ENCODE results near the gene LRR1. TPM values are rescaled to one million over a fixed set of nuclear protein-coding genes. Genes with fewer than 3 reads are reported as not detected.

Gene LRR1, protein sequence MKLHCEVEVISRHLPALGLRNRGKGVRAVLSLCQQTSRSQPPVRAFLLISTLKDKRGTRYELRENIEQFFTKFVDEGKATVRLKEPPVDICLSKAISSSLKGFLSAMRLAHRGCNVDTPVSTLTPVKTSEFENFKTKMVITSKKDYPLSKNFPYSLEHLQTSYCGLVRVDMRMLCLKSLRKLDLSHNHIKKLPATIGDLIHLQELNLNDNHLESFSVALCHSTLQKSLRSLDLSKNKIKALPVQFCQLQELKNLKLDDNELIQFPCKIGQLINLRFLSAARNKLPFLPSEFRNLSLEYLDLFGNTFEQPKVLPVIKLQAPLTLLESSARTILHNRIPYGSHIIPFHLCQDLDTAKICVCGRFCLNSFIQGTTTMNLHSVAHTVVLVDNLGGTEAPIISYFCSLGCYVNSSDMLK
- polyA plus RNA-seq: 1 to 10 TPM; 2.6 to 8.5 (median 4.0) TPM

DNA sequence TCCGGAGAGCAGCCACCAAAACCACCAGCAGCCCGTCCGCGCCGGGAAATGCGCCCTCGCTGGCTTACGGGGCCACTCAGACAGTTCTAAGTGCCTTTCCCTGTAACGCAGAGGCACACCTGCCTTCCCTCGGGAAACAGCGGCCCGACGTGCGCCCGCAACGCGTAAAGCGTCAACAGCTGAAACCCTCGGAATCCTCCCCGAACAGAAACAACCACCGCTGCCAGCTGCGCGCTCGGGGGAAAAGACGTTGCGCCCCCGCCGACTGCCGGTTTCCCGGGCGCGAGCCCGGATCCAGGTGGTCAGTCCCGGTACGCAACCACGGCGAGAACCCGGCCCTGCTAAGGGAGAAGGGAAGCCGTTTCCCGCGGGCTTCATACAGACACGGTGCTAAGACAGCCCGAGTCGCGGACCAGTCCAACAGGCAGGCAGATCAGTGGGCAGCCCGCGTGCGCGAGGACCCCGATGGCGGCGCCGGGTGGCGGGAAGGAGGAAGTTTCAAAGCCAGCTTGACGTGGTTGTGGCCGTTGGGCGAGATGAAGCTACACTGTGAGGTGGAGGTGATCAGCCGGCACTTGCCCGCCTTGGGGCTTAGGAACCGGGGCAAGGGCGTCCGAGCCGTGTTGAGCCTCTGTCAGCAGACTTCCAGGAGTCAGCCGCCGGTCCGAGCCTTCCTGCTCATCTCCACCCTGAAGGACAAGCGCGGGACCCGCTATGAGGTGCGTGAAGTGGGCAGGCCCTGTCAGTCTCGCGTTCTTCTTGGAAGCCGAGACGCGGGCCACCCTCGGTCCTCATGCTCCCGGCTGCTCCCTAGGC, at the start of gene LRR1:
TSS of gene LRR1 (plus strand) at position 456 of the 816 bp plus-strand sequence. CDS start at position 537, 81 bp downstream.
- 0% methylated on average over 76 to 77 of the region's 77 CpGs for WGBS, 3 donors
- peak within 1 kb of the TSS; percentile 83 for H3K27ac ChIP-seq (ENCODE audit: low read depth, low read length)

DNA sequence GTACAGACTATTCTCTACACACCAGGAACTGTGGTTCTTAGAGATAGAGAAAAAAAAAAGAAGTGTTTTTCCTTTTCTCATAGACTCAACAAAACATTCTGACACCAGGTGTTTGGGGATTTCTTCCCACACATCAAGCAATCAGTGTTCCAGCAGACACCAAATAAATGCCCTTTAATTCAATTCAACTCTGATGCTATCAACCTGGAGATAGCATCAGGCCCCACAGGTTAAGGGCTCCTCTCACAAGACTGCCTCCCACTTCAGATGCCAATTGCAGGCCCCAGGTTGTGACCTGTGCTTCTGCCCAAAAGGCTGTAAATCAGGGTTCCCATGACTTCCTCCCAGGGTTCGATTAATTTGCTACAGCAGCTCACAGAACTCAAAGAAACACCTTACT, 49.3 kb upstream of the LRR1 start:
- WGBS, 3 donors: 25 to 50% (median 35%) methylated on average over 1 of the region's 1 CpG
- no peak overlapping the region for H3K27ac ChIP-seq (ENCODE audit: low read depth, low read length)

DNA sequence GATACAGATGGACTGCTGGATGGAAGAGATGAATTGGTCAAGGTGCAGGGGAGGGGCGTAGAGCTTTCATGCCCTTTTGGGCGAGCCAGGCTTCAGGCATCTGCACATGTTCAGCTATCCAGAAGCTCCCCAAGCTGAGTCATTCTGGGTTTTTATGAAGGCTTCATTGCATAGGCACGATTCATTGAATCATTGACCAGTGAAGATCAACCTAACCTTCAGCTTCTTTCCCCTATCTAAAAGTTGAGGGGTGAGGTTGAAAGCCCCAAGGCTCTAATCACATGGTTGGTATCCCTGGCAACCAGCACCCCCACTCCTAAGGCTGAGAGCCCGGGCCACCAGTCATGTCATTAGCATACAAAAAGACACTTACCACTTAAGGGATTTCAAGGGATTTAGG, 48.9 kb upstream of the LRR1 start:
- WGBS, 3 donors: 65 to 69% (median 66%) methylated on average over 4 of the region's 4 CpGs
- no peak overlapping the region for H3K27ac ChIP-seq (ENCODE audit: low read depth, low read length)

DNA sequence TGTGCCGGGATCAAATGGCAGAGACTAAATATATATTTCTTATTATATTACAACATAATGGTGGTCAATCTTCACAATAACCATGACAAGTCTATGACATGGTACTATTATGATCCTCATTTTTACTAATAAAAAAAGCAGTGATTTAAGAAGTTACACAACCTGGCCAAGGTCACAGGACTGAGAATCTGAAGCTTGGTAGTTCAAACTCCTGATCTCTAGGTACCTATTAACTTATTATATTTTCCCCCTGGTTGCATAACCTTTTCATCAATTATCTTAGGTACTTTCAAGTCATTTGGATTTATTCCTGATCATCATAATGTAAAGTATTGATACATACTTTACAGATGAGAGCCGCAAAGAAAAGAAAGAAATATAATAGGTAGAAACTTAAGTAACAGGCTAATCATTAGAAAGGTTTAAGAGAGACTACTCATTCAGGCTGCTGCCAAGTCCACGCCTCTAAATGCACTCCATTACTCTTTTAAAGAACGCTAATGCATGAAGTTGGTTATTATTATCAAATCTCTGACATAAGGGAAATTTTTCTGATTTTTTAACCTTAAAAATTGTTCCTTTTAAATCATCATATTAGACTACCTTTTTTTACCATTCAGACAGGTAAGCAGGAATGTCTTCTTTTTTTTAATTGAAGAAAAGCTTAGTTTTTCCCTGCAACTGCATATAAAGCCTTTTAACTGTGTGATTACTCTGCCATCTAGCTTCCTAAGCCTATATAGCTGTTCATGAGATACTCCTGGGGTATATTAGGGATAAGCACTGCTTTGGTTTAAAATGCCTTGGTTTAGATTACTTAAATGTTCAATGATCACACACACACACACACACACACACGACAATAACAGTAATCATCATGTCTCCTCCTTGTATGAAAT, 48.2 kb upstream of the LRR1 start:
- H3K27ac ChIP-seq (ENCODE audit: low read depth, low read length): no peak overlapping the region
- 45 to 67% (median 64%) methylated on average over 5 of the region's 5 CpGs for whole genome bisulfite sequencing, 3 donors

DNA sequence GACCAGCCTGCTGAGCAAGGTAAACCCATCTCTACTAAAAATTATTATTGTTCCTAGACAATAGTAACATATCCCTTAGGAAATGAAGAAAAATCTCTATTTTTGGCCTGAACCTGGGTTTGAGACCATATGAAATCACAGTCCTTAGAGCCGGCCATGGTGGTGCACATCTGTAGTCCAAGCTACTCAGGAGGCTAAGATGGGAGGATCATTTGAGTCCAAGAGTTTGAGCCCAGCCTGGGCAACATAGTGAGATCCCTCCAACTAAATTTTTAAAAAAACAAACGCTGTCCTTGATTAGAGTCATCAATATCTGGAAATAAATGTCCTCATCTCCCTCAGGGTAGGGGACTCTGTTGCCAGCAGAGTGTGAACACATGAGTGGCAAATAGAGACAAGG, 47.2 kb upstream of the LRR1 start:
- WGBS, 3 donors: 77 to 95% (median 82%) methylated on average over 2 of the region's 2 CpGs
- no peak overlapping the region for H3K27ac ChIP-seq (ENCODE audit: low read depth, low read length)

DNA sequence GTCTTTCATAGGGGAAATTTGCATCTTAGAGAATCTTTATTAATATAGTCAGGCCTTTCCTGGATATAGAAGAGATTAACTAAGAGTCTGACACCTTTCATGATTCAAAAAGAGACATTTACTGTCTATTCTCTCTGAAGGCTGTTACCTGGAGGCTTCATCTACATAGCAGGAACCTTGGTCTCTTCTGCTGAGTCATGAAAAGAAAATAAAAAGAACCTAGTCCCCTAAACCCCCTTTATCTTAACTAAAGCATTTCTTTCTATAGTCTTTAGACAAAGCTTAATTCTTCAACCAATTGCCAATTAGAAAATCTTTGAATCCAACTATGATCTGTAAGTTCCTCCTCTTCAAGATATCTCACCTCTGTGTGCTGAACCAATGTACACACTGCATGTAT, 45.6 kb upstream of the LRR1 start:
- no peak overlapping the region for H3K27ac ChIP-seq (ENCODE audit: low read depth, low read length)

DNA sequence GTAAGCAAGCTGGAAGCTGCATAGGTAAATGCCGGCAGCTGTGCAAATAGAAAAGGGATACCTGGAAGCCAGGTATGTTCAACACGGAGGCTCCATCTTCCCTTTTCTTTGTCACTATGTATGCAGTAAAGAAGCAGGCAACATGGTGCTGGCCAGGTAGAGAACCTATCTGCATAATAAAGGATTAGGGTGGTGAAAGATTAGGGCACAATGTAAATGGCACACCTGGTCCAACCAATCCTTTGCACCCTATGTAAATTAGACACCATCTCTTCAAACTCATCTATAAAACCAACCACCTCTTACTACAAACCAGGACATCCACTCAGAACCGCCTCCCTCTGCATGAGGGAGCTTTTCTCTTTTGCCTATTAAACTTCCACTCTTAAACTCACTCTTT, 44.8 kb upstream of the LRR1 start:
- WGBS, 3 donors: 47 to 64% (median 58%) methylated on average over 3 of the region's 3 CpGs

DNA sequence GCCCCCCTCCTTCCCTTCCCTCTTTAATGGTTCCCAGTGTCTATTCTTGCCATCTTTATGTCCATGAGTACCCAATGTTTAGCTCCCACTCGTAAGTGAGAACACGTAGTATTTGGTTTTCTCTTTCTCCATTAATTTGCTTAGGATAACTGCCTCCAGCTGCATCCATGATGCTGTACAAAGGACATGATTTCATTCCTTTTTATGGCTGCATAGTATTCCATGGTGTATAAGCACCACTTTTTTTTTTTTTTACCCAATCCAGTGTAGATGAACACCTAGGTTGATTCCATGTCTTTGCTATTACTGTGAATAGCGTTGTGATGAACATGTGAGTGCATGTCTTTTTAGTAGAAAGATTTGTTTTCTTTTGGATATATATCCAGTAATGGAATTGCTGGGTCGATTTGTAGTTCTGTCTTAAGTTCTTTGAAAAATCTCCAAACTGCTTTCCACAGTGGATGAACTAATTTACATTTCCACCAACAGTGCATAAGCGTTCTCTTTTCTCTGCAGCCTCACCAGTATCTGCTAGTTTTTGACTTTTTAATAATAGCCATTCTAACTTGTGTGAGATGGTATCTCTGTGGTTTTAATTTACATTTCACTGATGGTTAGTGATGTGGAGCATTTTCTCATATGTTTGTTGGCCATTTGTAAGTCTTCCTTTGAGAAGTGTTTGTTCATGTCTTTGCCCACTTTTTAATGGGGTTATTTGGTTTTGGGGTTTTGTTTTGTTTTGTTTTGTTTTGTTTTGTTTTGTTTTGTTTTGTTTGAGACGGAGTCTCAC, 38.6 kb upstream of the LRR1 start:
- H3K27ac ChIP-seq (ENCODE audit: low read depth, low read length): no peak overlapping the region
- WGBS, 3 donors: 84 to 94% (median 88%) methylated on average over 6 of the region's 6 CpGs

More for the DNA sequence above, 44.8 kb upstream of the LRR1 start:
- H3K27ac ChIP-seq (ENCODE audit: low read depth, low read length): no peak overlapping the region

DNA sequence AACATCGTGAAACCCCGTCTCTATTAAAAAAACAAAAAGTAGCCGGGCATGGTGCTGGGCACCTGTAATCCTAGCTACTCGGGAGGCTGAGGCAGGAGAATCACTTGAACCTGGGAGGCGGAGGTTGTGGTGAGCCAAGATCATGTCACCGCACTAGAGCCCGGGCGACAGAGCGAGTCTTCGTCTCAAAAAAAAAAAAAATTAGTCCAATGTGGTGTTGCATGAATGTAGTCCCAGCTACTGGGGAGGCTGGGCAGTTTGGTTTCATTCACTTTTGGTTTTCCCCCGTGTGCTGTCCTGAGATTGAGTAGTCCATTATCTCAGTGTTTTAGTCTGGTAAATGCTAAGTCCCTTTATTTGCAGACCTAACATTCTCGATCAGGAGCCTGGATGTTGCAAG, 32.0 kb upstream of the LRR1 start:
- H3K27ac ChIP-seq (ENCODE audit: low read depth, low read length): no peak overlapping the region
- 90 to 94% (median 93%) methylated on average over 12 of the region's 12 CpGs for WGBS, 3 donors

DNA sequence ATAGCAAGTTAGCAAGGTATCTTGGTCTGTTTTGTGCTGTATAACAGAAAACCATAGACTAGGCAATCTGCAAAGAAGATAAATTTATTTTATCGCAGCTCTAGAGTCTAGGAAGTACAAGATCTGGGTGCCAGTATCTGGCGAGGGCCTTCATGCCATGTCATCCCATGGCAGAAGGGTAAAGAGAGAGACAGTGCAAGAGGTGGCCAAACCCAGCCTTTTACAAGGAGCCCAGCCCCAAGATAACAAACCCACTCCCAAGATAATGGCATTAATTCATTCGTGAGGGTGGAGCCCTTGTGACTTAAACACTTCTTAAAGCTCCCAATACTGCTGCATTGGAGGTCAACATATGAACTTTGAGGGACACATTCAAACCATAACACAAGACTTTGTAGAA, 29.5 kb upstream of the LRR1 start:
- no peak overlapping the region for H3K27ac ChIP-seq (ENCODE audit: low read depth, low read length)
- WGBS, 3 donors: 86 to 91% (median 88%) methylated on average over 3 of the region's 3 CpGs

DNA sequence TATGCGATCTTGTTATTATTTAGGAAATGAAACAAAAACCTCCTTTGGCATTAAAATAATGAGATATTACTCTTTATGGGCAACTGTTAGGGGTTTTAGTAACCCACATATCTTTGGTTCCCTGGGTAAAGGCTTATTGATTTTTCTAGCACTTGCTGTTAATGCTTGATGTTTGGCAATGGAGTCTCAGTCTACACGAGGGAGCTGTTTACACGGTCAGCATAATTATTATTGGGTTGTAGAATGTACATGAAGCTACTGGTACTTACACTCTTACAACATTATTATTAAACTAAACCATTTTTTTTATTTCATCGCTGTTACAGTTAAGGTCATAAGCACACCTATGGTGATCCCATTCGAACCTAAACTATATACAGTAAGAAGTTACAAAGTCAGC, 24.7 kb upstream of the LRR1 start:
- WGBS, 3 donors: 73 to 90% (median 89%) methylated on average over 5 of the region's 5 CpGs
- H3K27ac ChIP-seq (ENCODE audit: low read depth, low read length): no peak overlapping the region

DNA sequence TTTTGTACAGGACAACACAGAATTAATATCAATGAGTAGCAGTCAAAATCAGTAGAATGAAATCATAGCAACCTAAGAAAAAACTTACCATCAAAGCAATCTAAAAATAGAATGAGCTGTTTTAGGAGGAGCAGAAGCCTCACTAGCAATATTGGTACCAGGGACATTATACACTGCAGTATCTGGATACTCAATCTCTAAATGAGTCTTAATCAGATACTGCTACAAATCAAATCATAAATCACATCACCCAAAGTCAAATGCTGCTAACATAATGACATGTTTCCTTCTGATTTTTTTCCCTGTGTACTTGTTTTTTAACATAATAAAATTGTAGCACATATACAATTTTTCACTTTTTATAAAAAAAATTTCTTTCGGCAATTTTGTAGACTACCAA, 20.6 kb upstream of the LRR1 start:
- H3K27ac ChIP-seq (ENCODE audit: low read depth, low read length): no peak overlapping the region
- WGBS, 3 donors: 100% methylated on average over 1 of the region's 1 CpG

DNA sequence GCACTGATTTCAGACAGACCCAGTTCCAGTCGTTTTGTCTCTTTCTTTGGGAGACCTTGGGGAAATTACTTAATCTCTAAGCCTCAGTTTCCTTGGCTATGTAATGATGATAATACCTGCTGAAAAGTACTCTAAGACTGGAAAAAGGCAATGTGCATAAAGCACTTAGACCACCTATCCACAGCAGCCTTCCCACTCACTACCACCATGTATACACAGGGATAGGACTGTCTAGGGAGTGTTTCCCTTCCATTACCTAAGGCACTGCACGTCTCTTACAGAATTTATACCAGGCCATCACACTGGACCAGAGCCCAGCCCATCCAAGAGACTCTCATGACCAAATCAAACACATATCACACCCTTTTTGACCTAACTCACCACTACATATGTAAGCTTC, 18.9 kb upstream of the LRR1 start:
- WGBS, 3 donors: 80 to 86% (median 85%) methylated on average over 2 of the region's 2 CpGs
- no peak overlapping the region for H3K27ac ChIP-seq (ENCODE audit: low read depth, low read length)

DNA sequence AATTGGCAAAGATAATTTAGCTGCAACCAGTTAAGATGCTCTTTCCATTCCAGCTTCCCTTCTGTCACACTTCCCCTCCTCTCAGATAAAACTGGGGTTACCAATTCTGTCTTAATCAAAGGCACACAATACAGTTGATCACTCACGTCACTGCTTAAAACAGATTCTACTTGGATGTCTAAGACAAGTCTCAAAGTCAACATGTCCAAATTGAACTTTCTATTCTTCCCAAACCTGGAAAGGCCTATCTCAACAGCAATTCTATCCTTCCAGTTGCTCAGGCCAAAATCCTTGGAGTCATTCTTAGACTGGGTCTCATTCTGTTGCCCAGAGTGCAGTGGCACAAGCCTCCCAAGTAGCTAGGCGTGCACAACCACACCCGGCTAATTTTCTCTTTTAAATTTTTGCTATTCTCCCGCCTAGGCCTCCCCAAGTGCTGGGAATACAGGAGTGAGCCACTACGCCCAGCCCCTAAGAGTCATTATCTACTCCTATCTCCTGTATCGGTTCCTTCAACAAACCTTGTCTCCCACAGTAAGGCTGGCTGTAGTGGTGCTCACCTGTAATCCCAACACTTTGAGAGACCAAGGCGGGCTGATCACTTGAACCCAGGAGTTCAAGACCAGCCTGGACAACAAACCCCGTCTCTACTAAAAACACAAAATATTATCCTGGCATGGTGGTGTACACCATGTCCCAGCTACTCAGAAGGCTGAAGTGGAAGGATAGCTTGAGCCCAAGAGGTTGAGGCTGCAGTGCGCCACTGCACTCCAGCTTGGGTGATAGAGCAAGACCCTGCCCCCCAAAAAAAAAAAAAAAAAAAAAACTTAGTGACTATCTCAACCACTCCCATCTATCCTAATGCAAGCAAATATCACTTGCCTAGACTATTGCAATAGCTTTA, 17.3 kb upstream of the LRR1 start:
- WGBS, 3 donors: 76 to 95% (median 81%) methylated on average over 9 of the region's 9 CpGs
- no peak overlapping the region for H3K27ac ChIP-seq (ENCODE audit: low read depth, low read length)

DNA sequence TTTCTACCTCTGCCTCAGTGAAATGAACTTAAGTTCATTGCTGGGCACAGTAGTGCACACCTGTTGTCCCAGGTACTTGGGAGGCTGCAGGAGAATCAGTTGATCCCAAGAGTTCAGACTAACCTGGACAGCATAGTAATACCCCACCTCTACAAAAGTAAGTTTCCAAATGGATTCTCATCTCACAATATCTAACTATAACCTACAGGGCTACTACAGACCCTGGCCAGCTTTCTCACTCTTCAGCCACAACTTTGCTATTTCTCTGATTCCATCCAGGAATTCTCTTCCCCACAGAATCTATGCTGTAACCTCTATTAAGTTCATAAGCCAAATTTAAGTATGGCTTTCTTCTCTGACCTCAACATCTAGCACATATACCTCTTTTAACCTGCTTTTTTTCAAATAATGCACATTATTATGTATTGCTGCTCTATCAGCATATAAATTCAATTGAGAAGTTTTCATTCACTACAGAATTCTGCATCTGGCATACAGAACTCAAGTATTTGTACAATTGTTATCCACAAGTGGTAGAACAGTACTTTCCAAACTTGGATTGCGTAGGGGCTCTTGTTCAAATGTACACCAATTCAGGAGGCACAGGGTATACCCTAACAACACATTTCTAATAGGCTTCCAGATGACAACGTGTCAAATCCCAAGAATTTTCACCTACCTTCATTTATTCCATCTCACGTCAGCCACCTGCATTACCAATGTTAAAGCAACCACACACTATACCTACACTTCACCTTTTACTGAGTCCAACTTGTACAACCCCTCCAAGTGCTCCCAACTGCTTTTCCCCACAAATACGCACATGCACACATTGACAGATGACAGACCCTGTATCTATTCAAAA, 16.4 kb upstream of the LRR1 start:
- WGBS, 3 donors: 93 to 95% (median 95%) methylated on average over 4 of the region's 4 CpGs
- no peak overlapping the region for H3K27ac ChIP-seq (ENCODE audit: low read depth, low read length)

DNA sequence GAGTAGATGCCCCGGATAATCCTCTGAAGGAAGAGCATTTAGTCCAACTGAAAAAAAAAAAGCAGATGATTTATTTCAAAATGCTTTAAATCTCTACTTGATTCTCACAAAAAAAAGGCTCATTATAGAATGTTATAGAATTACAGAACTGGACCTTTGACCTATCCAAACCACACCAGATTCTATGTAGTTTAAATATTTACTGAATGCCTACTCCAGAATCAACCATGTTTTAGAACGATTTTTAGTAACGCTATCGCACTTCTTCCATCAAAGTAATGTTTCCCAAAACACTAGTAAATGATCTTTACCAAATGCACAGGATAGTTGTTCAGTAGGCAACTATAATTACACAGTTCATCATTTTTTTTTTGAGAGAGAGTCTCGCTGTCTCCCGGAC, 15.1 kb upstream of the LRR1 start:
- 78 to 90% (median 89%) methylated on average over 6 of the region's 6 CpGs for WGBS, 3 donors
- no peak overlapping the region for H3K27ac ChIP-seq (ENCODE audit: low read depth, low read length)
